Activated T-cell treated with anti-CD3 and anti-CD28 coated beads for 4 hours (primary cell): ENCODE data around the gene RNF214.

Experiments used
- DNase-seq: peaks from one replicate; pipeline ENCODE4 v3.0.0-alpha.2; 2020

Gene RNF214

GRCh38 chr11:117289795-117290194 is 57.3 kb downstream of the RNF214 start:
- no peak for DNase-seq

GRCh38 chr11:117290809-117291396 is 58.4 kb downstream of the RNF214 start, which contains the start of gene BACE1-AS:
TSS of gene BACE1-AS (plus strand) at chr11:117291346.
- no peak for DNase-seq

- no peak for DNase-seq
These were observed 60.1 kb downstream of the RNF214 start for GRCh38 chr11:117292616-117293015.

- DNase-seq, result no peak
These were observed 63.1 kb downstream of the RNF214 start for GRCh38 chr11:117295438-117296137.

- DNase-seq, result no peak
These were observed 64.4 kb downstream of the RNF214 start for GRCh38 chr11:117296881-117297280.

GRCh38 chr11:117298195-117298594 is 65.7 kb downstream of the RNF214 start:
- DNase-seq, result no peak

GRCh38 chr11:117299351-117300282 is 67.1 kb downstream of the RNF214 start:
- no peak for DNase-seq

GRCh38 chr11:117300283-117300663 is 67.8 kb downstream of the RNF214 start:
- DNase-seq, result no peak

- no peak for DNase-seq
These were observed 68.3 kb downstream of the RNF214 start for GRCh38 chr11:117300773-117301172.

GRCh38 chr11:117302228-117302627 is 69.8 kb downstream of the RNF214 start:
- DNase-seq, result no peak

GRCh38 chr11:117303101-117303500 is 70.6 kb downstream of the RNF214 start:
- no peak for DNase-seq

- no peak for DNase-seq
These were observed 71.3 kb downstream of the RNF214 start for GRCh38 chr11:117303646-117304315.

GRCh38 chr11:117305145-117305544 is 72.7 kb downstream of the RNF214 start:
- no peak for DNase-seq

GRCh38 chr11:117309310-117309709 is 76.8 kb downstream of the RNF214 start:
- no peak for DNase-seq

GRCh38 chr11:117313091-117313490 is 80.6 kb downstream of the RNF214 start:
- DNase-seq, result no peak

GRCh38 chr11:117313828-117314768 is 81.6 kb downstream of the RNF214 start:
- no peak for DNase-seq

- DNase-seq, result no peak
These were observed 82.4 kb downstream of the RNF214 start for GRCh38 chr11:117314840-117315239.

GRCh38 chr11:117315285-117316196 is 83.1 kb downstream of the RNF214 start:
- DNase-seq, result no peak

GRCh38 chr11:117316197-117316961 is 83.9 kb downstream of the RNF214 start, which contains the start of gene BACE1:
TSS of gene BACE1 (minus strand) at chr11:117316256. CDS start at chr11:117315795, 461 bp downstream.
- no peak for DNase-seq

GRCh38 chr11:117318738-117319137 is 86.3 kb downstream of the RNF214 start:
- no peak for DNase-seq
